Measurements from ENCODE around the gene PUM1. TPM values are rescaled to one million over a fixed set of nuclear protein-coding genes. Genes with fewer than 3 reads are reported as not detected.
"Not testable (repeated sequence)": the region's sequence is repeated elsewhere in the genome, so short reads cannot be mapped to it uniquely, and the experiment has no call there.

The PUM1 gene
- total RNA-seq, 2 donors from 2014 or later: 80.3 to 120 TPM

DNA sequence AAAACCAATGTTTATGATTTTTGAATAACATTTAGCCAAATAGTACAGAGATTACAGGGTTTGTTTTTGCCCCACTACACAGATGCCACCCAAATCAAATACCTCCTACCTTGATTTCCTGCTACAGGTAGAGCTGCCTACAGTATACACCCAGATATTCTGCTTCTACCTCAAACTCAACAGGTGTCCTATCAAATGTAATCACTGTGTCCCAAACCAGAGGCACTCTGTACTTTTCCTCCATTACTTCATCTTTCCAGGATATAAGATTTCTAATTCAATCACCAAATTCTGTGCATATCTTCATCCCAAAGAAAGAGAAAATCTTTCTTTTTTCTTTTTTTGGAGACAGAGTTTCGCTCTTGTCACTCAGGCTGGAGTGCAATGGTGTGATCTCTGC is 9.6 kb downstream of the PUM1 start:
- no peak for TF ChIP-seq POLR2AphosphoS5 (IDR thresholded peaks at IDR 0.05)
- TF ChIP-seq POLR2A (IDR thresholded peaks at IDR 0.05): no peak
- TF ChIP-seq, protein P1, sequence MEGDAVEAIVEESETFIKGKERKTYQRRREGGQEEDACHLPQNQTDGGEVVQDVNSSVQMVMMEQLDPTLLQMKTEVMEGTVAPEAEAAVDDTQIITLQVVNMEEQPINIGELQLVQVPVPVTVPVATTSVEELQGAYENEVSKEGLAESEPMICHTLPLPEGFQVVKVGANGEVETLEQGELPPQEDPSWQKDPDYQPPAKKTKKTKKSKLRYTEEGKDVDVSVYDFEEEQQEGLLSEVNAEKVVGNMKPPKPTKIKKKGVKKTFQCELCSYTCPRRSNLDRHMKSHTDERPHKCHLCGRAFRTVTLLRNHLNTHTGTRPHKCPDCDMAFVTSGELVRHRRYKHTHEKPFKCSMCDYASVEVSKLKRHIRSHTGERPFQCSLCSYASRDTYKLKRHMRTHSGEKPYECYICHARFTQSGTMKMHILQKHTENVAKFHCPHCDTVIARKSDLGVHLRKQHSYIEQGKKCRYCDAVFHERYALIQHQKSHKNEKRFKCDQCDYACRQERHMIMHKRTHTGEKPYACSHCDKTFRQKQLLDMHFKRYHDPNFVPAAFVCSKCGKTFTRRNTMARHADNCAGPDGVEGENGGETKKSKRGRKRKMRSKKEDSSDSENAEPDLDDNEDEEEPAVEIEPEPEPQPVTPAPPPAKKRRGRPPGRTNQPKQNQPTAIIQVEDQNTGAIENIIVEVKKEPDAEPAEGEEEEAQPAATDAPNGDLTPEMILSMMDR (IDR thresholded peaks at IDR 0.05): no peak
- Histone ChIP-seq H3K4me1 (replicated peaks) (no peaks in the 10 kb centered on the region), H3K4me3 (no peak overlapping the region)

GRCh38 chr1:31055501-31055900 is 10.0 kb downstream of the PUM1 start:
- no peak for DNase-seq (ENCODE audit: low spot score)
- no peak overlapping the region for H3K27ac ChIP-seq

More for the DNA sequence above, 9.6 kb downstream of the PUM1 start:
- intact Hi-C loops (cut with DNase I): no loop called here
- no peaks in the 10 kb centered on the region for H3K9me3 ChIP-seq
- peaks cover 0 to 4% of the 10 kb centered on the region in 2 donors for H3K36me3 ChIP-seq
- no peak for DNase-seq (ENCODE audit: low spot score)
- 97% methylated on average over 1 of the region's 1 CpG for WGBS
- no peak overlapping the region for H3K27ac ChIP-seq
- no peaks in the 10 kb centered on the region for H3K27me3 ChIP-seq (replicated peaks; ENCODE audit: insufficient read depth)

DNA sequence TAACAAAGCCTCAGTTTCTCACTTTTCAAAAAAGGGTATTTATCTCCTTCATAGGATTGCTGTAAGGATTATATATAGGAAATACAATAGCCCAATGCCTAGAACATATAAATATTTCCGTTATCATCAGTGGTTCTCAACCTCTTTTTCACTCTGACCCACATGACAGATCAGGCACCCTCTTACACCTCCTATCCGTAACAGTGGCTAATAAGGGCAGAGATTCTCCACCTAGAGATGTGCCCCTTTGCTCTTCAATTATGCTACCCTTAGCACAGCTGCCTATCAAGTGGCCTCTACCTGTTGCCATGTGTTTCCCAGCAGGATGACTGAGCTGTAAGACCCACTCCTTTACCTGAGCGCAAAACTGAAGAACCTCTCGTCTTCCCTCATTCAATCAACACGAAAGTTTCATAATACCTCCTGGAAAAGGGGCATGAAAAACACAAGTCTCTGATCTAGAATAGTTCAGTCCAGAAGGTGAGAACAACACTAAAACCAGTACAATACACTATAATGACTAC is 10.5 kb downstream of the PUM1 start:
- DNase-seq (ENCODE audit: low spot score): no peak
- no peak overlapping the region for H3K27ac ChIP-seq
- H3K9me3 ChIP-seq: no peaks in the 10 kb centered on the region
- no peaks in the 10 kb centered on the region for H3K4me1 ChIP-seq (replicated peaks)
- TF ChIP-seq POLR2A (IDR thresholded peaks at IDR 0.05): no peak
- TF ChIP-seq, protein P1 (IDR thresholded peaks at IDR 0.05): no peak
- TF ChIP-seq POLR2AphosphoS5 (IDR thresholded peaks at IDR 0.05): no peak
- no peaks in the 10 kb centered on the region for H3K27me3 ChIP-seq (replicated peaks; ENCODE audit: insufficient read depth)
- intact Hi-C loops (cut with DNase I): no loop called here
- no peak overlapping the region for H3K4me3 ChIP-seq
- WGBS: 70% methylated on average over 5 of the region's 5 CpGs
- peaks cover 0 to 4% of the 10 kb centered on the region in 2 donors for H3K36me3 ChIP-seq

More at GRCh38 chr1:31055501-31055900, 10.0 kb downstream of the PUM1 start:
- intact Hi-C loops (cut with DNase I): no loop called here
- no peak for TF ChIP-seq POLR2A (IDR thresholded peaks at IDR 0.05)
- TF ChIP-seq, protein P1 (IDR thresholded peaks at IDR 0.05): no peak
- TF ChIP-seq POLR2AphosphoS5 (IDR thresholded peaks at IDR 0.05): no peak
- Histone ChIP-seq H3K9me3 (no peaks in the 10 kb centered on the region), H3K27me3 (replicated peaks; ENCODE audit: insufficient read depth) (no peaks in the 10 kb centered on the region), H3K36me3 (peaks cover 0 to 4% of the 10 kb centered on the region in 2 donors), H3K4me3 (no peak overlapping the region), H3K4me1 (replicated peaks) (no peaks in the 10 kb centered on the region)
- WGBS: 34% methylated on average over 3 of the region's 3 CpGs

DNA sequence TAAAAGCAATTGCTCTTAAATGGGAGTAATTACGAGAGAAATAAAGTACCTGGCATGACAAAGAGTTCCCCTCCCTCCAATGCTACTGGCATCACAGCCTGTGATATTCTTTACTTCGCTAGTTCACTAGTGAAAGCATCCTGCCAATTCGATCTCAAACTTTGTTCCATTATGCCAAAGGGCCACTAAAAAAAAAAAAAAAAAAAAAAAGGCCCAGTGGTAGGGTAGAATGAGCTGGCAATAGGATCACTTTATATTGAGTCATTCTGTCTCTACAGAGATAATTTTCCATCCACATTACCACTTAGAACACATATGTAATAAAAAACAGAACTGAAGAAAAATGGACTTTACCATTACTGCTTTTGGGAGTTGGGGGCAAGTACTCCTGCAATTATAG is 11.2 kb downstream of the PUM1 start:
- 34% methylated on average over 3 of the region's 3 CpGs for WGBS
- DNase-seq (ENCODE audit: low spot score): no peak
- Histone ChIP-seq H3K27ac (no peak overlapping the region), H3K36me3 (peaks cover 0 to 4% of the 10 kb centered on the region in 2 donors), H3K4me3 (no peak overlapping the region), H3K9me3 (no peaks in the 10 kb centered on the region), H3K27me3 (replicated peaks; ENCODE audit: insufficient read depth) (no peaks in the 10 kb centered on the region), H3K4me1 (replicated peaks) (no peaks in the 10 kb centered on the region)
- TF ChIP-seq, protein P1 (IDR thresholded peaks at IDR 0.05): no peak
- no peak for TF ChIP-seq POLR2AphosphoS5 (IDR thresholded peaks at IDR 0.05)
- no peak for TF ChIP-seq POLR2A (IDR thresholded peaks at IDR 0.05)
- intact Hi-C loops (cut with DNase I): no loop called here

DNA sequence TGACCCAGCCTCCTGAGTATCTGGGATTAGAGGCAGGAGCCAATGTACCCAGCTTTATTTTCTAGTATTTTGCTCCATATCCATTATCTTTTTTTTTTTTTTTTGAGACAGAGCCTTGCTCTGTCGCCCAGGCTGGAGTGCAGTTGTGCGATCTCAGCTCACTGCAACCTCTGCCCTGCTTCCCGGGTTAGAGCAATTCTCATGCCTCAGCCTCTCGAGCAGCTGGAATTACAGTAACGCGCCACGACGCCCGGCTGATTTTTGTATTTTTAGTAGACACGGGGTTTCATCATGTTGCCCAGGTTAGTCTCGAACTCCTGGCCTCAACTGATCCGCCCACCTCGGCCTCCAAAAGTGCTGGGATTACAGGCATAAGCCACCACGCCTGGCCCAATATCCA is 12.9 kb downstream of the PUM1 start:
- H3K4me3 ChIP-seq; H3K9me3 ChIP-seq; DNase-seq (ENCODE audit: low spot score); H3K36me3 ChIP-seq; H3K27me3 ChIP-seq (replicated peaks; ENCODE audit: insufficient read depth); H3K27ac ChIP-seq; H3K4me1 ChIP-seq (replicated peaks); intact Hi-C loops (cut with DNase I): not testable (repeated sequence)
- 83% methylated on average over 14 of the region's 14 CpGs for WGBS

All from prostate gland (tissue), 2 donors.